Lung (tissue), 10 donors: ENCODE measurements around the gene CBS. TPM values are rescaled to one million over a fixed set of nuclear protein-coding genes. Genes with fewer than 3 reads are reported as not detected.
"Not testable (repeated sequence)": the region's sequence is repeated elsewhere in the genome, so short reads cannot be mapped to it uniquely, and the experiment has no call there.

Experiments used
- ATAC-seq: fragments of 200-7000 bp; cut with Tn5 transposase; one replicate; pipeline ENCODE4 v1.9.1; 2020; ENCODE audit warnings: moderate number of reproducible peaks; ENCODE audit not compliant: insufficient read depth, low FRiP score
- DNase-seq, 3 donors: peaks; one replicate each; pipeline ENCODE4 v3.0.0-alpha.2; 2013 to 2017
- H3K27ac ChIP-seq, 2 donors: one replicate each; pipeline ENCODE4 v1.5.1; 2013; ENCODE audit warnings: mild to moderate bottlenecking in 2 of 2, moderate library complexity in 2 of 2, control low read depth in 1 of 2, inconsistent platforms in 1 of 2, low read depth in 1 of 2, low read length in 1 of 2
- H3K27me3 ChIP-seq, 3 donors: one replicate each; pipeline ENCODE4 v1.5.1; 2013; ENCODE audit warnings: low read length in 2 of 3; ENCODE audit not compliant: control insufficient read depth in 3 of 3, insufficient read depth in 3 of 3
- H3K36me3 ChIP-seq, 4 donors: one replicate each; pipeline ENCODE4 v1.5.1; 2013; ENCODE audit warnings: low read length in 4 of 4, mild to moderate bottlenecking in 1 of 4, moderate library complexity in 1 of 4; ENCODE audit not compliant: control insufficient read depth in 4 of 4, insufficient read depth in 4 of 4
- H3K4me1 ChIP-seq, 5 donors: one replicate each; pipeline ENCODE4 v1.5.1; 2013; ENCODE audit warnings: low read length in 5 of 5, mild to moderate bottlenecking in 2 of 5, moderate library complexity in 1 of 5; ENCODE audit not compliant: control insufficient read depth in 5 of 5, insufficient read depth in 5 of 5
- H3K4me3 ChIP-seq: one replicate; pipeline ENCODE4 v1.5.1; 2013; ENCODE audit warnings: mild to moderate bottlenecking, control low read depth, moderate library complexity
- H3K9ac ChIP-seq, 2 donors: one replicate each; pipeline ENCODE4 v1.5.1; 2013; ENCODE audit warnings: low read length in 2 of 2, control low read depth in 1 of 2; ENCODE audit not compliant: insufficient read depth in 1 of 2
- H3K9me3 ChIP-seq, 4 donors: one replicate each; pipeline ENCODE4 v1.5.1; 2013; ENCODE audit warnings: low read length in 3 of 4, mild to moderate bottlenecking in 1 of 4, moderate library complexity in 1 of 4; ENCODE audit not compliant: control insufficient read depth in 4 of 4, insufficient read depth in 3 of 4
- WGBS, 2 donors: extraction: QIAGEN DNeasy Blood & Tissue Kit; methylation state at CpG; one replicate each; pipeline ENCODE4 v1.1.7; 2013; 5-methylcytosine and 5-hydroxymethylcytosine counted together
- polyA plus RNA-seq, 2 donors: library from polyadenylated mRNA; stranded (reverse); fragments of 200-250 nt; gene quantifications; one replicate each; pipeline ENCODE4 v1.2.1, GENCODE V29; 2013
- total RNA-seq, 2 donors: library from RNA; depleted of rRNA in 1 of 2; stranded (reverse); fragments of >200 nt in 1 of 2; gene quantifications; one replicate each; pipeline ENCODE4 v1.2.1, GENCODE V29; 2014 to 2021
- donor health status: Bipolar disorder and iron deficiency.
- donor health status: healthy.
- donor health status: DM: yes; HTN: yes; CAD: no.

The CBS gene
- total and polyA plus RNA-seq, 4 donors, result 3.6 to 47.7 (median 27.5) TPM

GRCh38 chr21:43062955-43063664 is 12.5 kb downstream of the CBS start:
- WGBS, 2 donors, result 95% methylated on average over 2 of the region's 28 CpGs; no CpG with 5 or more reads in 1 of the 2 donors
- DNase-seq, H3K27me3 ChIP-seq, H3K4me1 ChIP-seq, H3K9me3 ChIP-seq, H3K27ac ChIP-seq, ATAC-seq, H3K4me3 ChIP-seq, H3K36me3 ChIP-seq, H3K9ac ChIP-seq: not testable (repeated sequence)

DNA sequence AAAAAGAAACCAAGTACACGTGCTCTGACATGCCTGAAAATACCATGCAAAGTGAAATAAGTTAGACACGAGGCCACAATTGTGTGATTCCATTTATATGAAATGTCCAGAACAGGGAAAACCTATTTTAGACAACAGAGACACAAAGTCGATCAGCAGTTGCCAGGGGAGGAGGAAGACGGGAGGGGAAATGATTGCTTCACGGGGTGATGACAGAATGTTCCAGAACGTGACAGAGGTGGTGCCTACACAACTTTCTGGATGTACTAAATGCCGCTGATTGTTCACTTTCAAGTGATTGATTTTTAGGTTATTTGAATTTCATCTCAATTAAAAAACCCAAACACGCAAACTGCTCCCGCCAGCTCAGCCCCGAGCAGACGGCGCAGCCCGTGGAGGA is 22.5 kb downstream of the CBS start:
- H3K36me3 ChIP-seq, DNase-seq, H3K27ac ChIP-seq, H3K4me3 ChIP-seq, H3K27me3 ChIP-seq, ATAC-seq, H3K4me1 ChIP-seq, H3K9me3 ChIP-seq, H3K9ac ChIP-seq: not testable (repeated sequence)
- no CpG with 5 or more reads among the region's 13 CpGs for WGBS, 2 donors

DNA sequence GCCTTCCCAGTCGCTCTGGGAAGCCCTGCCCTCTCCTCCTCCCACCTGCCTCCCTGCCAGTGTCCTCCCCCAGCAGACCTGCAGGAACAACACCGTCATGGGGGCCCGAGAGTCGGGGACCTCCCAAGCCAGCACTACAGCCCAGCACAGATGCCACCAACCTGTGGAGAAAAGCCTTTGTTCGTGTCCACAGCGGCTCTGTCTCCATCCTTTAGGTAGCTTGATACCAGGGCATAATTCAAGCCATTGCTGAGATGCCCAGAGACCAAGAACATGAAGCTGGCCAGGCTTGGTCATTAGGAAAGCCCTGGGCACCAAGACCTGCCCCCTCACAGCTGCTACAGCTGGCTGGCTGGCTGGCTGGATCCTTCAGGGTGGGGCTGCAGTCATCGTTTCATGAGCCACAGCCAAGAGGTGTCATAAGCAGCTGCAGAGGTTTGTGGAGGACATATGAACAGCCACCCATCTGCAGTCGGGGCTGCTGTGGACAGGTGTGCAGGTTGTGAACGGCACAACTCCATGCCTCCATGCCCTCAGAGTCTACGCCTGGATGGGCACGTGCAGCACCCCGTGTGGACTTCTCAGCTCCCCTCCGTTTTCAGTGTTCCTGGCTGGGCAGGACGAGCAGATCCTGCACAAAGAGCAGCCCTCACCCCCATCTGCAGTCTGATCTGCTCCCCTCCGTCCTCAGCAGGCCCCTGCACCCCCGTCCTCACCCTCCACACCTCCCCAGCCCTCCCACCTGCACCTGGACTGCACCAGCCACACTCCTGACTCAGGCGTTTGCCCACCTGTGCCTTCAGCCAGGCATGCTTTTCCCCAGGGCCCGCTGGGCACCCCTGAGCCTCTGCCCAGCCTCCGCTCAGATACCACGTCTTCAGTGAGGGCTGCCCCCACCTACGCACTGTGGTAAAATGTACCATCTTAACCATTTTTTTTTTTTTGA is 29.5 kb downstream of the CBS start:
- H3K27me3 ChIP-seq, result not testable (repeated sequence)
- peak in 1 of 3 donors; percentile 8 for DNase-seq

GRCh38 chr21:43045165-43045875 is 30.3 kb downstream of the CBS start:
- H3K27me3 ChIP-seq, DNase-seq, H3K9me3 ChIP-seq, H3K9ac ChIP-seq, H3K36me3 ChIP-seq, H3K4me1 ChIP-seq, H3K4me3 ChIP-seq: not testable (repeated sequence)
- 13 to 30% methylated on average over 3 to 8 of the region's 17 CpGs for WGBS, 2 donors
- peak; percentile 80 for ATAC-seq
- H3K27ac ChIP-seq, result peak overlapping the region in 1 of 2 donors; percentile 70

More for the DNA sequence above, 29.5 kb downstream of the CBS start:
- WGBS, 2 donors, result 53 to 61% methylated on average over 11 to 20 of the region's 21 CpGs
- H3K4me1 ChIP-seq, H3K9me3 ChIP-seq, H3K4me3 ChIP-seq, H3K9ac ChIP-seq, ATAC-seq, H3K36me3 ChIP-seq: not testable (repeated sequence)
- peak overlapping the region in 1 of 2 donors; percentile 21 for H3K27ac ChIP-seq

DNA sequence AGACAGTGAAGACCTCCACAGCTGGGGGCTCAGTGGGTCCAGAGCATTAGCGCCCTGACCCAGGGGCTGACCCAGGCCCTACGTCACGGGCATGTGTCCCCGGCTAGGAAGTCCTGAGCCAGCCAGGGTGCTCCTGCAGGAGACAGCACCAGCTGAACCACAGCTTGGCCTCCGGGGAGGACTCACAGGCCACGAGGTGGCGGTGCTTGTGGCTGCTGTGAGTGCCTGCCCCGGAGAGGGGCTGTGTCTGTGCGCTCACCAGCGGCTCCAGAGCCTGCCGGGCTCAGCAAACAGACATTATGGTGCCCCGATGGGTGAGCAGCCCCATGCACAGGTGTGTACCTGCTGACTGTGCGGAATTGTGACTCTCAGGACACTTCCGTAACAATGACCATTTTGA is 31.1 kb downstream of the CBS start:
- H3K27me3 ChIP-seq, H3K9me3 ChIP-seq, H3K4me1 ChIP-seq, H3K36me3 ChIP-seq, H3K4me3 ChIP-seq, DNase-seq, H3K27ac ChIP-seq, ATAC-seq, H3K9ac ChIP-seq: not testable (repeated sequence)
- 81 to 83% methylated on average over 3 to 12 of the region's 14 CpGs for WGBS, 2 donors

GRCh38 chr21:43043291-43043690 is 32.3 kb downstream of the CBS start:
- not testable (repeated sequence) for DNase-seq, H3K27ac ChIP-seq, H3K9me3 ChIP-seq, H3K36me3 ChIP-seq, H3K27me3 ChIP-seq, H3K4me1 ChIP-seq, H3K9ac ChIP-seq, H3K4me3 ChIP-seq, ATAC-seq
- 97 to 99% methylated on average over 5 to 10 of the region's 14 CpGs for WGBS, 2 donors

GRCh38 chr21:43042169-43042568 is 33.5 kb downstream of the CBS start:
- not testable (repeated sequence) for DNase-seq, H3K27ac ChIP-seq, ATAC-seq, H3K36me3 ChIP-seq, H3K4me1 ChIP-seq, H3K9ac ChIP-seq, H3K27me3 ChIP-seq, H3K9me3 ChIP-seq, H3K4me3 ChIP-seq
- 81 to 92% methylated on average over 3 to 5 of the region's 5 CpGs for WGBS, 2 donors
